WI38 (cell line): ENCODE results near the gene SLC5A10.

ENCODE experiments used
- H3K4me3 ChIP-seq: 2 replicates; pipeline ENCODE4 v1.5.1; 2011; ENCODE audit warnings: low read depth, mild to moderate bottlenecking, control low read depth, low read length
- TF ChIP-seq, protein P1 (sequence below): IDR thresholded peaks from 2 replicates; pipeline ENCODE4 v1.5.1; 2012; ENCODE audit warnings: low read depth, mild to moderate bottlenecking, control low read depth, low read length

SLC5A10 gene

DNA sequence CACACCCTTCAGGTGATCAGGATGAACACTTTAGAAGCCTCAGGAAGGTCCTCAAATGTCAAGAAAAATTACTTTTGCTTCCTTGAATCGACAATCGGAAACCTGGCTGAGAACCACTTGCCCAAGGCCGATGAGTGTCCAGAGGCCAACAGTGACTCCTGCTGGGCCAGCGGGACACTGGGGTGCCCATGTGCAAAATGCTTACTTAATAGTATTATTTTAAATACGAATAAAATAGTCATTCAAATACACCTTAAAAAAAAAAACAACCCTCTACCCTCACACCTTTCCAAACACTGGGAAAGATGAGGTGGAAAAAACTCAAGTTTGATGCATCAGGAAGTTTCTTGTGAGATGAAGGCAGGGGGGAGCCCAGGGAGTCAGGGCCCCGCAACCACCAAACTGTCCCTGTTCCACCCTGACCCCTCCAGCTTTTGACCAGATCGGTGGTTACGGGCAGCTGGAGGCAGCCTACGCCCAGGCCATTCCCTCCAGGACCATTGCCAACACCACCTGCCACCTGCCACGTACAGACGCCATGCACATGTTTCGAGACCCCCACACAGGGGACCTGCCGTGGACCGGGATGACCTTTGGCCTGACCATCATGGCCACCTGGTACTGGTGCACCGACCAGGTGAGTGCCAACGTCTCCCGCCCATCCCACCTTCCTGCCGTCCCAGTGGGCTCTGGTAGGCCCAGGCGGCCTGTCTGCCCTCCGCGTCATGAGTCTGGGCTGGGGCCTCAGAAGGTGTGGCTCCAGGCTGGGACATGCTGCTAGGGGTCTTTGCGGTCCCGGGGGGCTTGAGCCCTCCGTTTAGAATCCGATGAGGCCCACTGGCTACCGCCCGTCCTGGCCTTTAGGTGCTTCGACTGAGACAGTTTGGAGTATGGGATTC is 18.9 kb downstream of the SLC5A10 start:
- no peak overlapping the region for H3K4me3 ChIP-seq
- TF ChIP-seq, protein P1, sequence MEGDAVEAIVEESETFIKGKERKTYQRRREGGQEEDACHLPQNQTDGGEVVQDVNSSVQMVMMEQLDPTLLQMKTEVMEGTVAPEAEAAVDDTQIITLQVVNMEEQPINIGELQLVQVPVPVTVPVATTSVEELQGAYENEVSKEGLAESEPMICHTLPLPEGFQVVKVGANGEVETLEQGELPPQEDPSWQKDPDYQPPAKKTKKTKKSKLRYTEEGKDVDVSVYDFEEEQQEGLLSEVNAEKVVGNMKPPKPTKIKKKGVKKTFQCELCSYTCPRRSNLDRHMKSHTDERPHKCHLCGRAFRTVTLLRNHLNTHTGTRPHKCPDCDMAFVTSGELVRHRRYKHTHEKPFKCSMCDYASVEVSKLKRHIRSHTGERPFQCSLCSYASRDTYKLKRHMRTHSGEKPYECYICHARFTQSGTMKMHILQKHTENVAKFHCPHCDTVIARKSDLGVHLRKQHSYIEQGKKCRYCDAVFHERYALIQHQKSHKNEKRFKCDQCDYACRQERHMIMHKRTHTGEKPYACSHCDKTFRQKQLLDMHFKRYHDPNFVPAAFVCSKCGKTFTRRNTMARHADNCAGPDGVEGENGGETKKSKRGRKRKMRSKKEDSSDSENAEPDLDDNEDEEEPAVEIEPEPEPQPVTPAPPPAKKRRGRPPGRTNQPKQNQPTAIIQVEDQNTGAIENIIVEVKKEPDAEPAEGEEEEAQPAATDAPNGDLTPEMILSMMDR = no peak

DNA sequence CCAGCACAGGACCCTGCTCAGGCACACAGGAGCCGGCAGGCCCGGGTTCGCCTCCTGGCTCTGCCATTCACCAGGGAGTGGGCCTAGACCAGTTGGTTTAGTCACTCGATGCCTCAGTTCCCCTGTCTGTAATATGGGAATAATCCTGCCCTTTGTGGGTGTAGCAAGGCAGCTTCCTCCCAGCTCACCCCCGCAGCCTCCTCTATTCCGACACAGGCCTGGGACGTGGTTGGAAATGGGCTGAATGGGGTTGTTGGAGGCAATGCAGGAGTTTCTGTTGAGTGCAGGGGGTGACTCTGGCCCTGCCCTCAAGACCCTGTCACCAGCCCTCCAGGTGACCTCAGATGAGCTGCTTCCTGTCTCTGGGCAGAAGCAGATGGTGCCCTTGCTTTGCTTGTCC is 19.8 kb downstream of the SLC5A10 start:
- TF ChIP-seq, protein P1 = no peak

DNA sequence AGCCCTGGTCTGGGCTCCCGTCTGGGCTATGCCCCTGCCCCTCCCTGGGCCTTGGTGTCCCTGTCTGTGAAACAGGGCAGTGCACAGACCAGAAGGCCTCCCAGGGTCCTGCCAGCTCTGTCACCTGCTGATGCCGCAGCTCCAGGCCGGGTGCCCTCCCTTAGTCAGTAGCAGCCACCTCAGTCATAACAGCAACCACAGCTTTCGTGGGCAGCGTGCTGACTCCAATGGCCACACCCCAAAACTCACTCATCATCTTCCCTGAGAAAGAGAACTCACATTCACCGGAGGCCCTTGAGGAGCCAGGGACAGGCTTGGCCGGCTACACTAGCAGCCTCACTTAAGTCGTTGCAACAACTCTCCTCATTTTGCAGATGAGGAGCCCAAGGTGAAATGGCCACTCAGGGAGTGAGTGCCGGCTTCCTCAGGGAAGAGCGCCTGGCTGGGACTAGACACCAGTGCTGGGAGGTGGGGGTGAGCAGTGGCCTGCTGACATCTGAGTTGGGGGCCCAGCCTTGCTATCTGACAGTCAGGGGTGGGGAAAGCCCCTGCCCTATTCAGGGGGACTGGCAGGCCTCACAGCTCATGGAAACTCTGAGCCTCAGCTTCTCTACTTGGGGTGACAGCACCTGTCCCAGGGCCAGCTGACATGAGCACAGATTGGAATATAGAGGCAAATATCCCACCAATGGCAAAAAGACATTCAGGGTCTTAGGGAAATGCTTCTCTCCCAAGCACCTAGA is 22.6 kb downstream of the SLC5A10 start:
- TF ChIP-seq, protein P1 = no peak
- H3K4me3 ChIP-seq = no peak overlapping the region

More for the DNA sequence above, 19.8 kb downstream of the SLC5A10 start:
- no peak overlapping the region for H3K4me3 ChIP-seq

DNA sequence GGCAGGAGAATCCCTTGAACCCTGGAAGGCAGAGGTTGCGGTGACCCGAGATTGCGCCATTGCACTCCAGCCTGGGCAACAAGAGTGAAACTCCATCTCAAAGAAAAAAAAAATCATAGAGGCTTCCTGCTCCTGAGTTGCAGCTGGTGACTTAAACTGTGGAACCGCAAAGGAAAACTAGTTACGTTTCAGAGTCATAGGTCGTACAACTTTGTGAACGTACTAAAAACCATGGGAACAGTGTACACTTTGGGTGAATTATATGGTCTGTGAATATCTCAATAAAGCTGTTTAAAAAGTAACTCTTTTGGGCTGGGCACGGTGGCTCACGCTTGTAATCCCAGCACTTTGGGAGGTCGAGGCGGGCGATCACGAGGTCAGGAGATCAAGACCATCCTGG is 23.6 kb downstream of the SLC5A10 start:
- TF ChIP-seq, protein P1 = no peak
- no peak overlapping the region for H3K4me3 ChIP-seq

DNA sequence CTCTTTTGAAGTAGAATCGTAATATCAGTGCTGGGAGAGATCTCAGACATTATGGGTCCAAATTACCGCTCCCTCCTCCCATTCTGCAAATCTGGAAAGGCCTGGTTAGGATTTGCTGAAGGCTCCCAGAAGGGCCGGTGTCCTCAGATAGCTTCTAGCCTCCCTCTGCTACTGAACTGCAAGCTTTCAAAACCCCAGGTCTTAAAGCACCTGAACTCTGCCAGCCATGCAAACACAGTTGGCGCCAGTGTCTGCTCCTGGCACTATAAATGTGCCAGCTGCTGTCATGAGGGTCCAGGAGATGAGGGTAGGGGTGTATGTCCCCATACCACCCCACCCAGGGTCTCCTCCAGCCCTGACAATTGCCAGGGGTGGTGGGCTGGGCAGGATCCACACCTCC is 24.2 kb downstream of the SLC5A10 start:
- TF ChIP-seq, protein P1 = no peak
- H3K4me3 ChIP-seq = no peak overlapping the region

DNA sequence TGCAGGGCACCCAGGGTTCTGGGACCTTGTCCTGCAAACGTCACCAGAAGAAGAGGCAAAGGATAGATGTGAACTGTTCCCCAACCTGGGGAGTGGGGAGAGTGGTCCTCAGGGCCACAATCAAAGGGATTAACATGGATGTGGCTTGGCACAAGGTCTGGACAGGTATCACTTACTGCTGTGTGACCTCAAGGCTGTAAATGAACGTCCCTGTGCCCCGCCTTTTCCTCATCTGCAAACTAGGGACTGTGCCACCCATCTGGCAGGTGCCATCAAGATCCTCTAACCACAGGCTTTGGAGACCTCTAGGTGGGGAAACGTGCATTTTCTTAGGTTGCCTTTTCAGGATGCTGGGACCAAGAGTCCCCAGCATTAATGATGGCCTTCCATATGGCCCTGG is 25.1 kb downstream of the SLC5A10 start:
- TF ChIP-seq, protein P1 = no peak
- H3K4me3 ChIP-seq = no peak overlapping the region

DNA sequence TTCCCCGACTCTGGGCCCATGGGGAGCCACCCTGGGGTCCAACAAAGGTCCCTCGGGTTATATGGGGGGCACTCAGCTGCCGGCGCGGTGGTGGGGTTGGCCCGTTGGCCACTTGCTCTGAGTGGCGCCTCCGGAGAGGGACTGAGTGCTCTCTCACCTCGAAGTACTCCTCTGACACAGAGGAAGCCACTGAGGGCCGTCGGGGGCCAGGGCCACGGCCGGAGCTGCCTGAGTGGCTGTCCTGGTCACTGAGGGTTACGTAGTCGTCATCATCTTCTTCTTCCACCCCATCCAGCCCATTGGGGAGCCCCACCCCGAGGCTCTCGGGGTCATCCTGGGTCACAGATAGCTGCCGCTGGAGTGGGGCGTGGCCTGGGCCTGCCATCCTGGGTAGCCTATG is 25.7 kb downstream of the SLC5A10 start:
- TF ChIP-seq, protein P1 = no peak
- no peak overlapping the region for H3K4me3 ChIP-seq
